Measurements from ENCODE around the gene TRPM3.

- TF ChIP-seq, protein P1, sequence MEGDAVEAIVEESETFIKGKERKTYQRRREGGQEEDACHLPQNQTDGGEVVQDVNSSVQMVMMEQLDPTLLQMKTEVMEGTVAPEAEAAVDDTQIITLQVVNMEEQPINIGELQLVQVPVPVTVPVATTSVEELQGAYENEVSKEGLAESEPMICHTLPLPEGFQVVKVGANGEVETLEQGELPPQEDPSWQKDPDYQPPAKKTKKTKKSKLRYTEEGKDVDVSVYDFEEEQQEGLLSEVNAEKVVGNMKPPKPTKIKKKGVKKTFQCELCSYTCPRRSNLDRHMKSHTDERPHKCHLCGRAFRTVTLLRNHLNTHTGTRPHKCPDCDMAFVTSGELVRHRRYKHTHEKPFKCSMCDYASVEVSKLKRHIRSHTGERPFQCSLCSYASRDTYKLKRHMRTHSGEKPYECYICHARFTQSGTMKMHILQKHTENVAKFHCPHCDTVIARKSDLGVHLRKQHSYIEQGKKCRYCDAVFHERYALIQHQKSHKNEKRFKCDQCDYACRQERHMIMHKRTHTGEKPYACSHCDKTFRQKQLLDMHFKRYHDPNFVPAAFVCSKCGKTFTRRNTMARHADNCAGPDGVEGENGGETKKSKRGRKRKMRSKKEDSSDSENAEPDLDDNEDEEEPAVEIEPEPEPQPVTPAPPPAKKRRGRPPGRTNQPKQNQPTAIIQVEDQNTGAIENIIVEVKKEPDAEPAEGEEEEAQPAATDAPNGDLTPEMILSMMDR (IDR thresholded peaks at IDR 0.05 in 8 of 11, conservative IDR thresholded peaks at IDR 0.05 in 3 of 11): no peak
- no peak for TF ChIP-seq POLR2A (IDR thresholded peaks at IDR 0.05)
- TF ChIP-seq POLR2AphosphoS5 (IDR thresholded peaks at IDR 0.05): no peak
Observed at GRCh38 chr9:70840266-70840665, 281.2 kb downstream of the TRPM3 start.

Measured in spleen (tissue), 7 donors.